ENCODE results near the gene ABHD2. TPM values are rescaled to one million over a fixed set of nuclear protein-coding genes. Genes with fewer than 3 reads are reported as not detected.

ABHD2 gene
- total and polyA plus RNA-seq, 9 of the 15 experiments (the other 6 are each of a cell fraction or from before 2014, with no cell fraction given): 16.9 to 99.8 (median 47.5) TPM

DNA sequence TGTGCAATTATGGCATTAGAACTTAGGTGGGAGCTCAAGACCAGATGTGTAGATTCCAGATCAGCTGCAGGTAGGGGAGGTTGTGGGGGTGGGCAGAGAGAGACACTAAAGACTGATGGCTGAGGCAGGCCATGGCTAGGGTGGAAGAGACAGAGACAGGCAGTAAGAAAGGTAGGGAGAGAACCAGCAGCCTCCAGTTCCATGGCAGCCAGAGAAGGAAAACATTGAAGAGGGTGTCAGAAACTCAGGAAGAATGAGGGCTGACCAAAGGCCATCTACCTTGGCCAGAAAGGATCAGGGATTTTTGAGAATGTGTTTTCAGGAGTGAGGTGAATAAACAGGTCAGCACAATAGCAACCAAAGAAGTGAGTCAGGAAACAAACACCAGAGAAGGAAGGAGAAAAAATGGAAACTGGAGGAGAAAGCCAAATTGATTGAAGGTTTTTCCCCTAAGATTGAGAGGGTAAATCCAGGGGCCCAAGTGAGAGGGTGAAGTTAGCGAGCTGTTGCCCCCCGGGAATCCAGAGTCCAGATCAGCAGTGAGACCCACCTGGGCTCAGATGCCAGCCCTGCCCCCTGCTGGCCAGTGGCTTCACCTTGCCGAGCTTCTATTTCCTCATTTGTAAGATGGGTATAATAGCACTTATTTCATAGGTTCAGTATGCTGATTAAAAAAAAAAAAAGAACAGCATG, 41.0 kb downstream of the ABHD2 start (continued):
- TF ChIP-seq, protein P1, sequence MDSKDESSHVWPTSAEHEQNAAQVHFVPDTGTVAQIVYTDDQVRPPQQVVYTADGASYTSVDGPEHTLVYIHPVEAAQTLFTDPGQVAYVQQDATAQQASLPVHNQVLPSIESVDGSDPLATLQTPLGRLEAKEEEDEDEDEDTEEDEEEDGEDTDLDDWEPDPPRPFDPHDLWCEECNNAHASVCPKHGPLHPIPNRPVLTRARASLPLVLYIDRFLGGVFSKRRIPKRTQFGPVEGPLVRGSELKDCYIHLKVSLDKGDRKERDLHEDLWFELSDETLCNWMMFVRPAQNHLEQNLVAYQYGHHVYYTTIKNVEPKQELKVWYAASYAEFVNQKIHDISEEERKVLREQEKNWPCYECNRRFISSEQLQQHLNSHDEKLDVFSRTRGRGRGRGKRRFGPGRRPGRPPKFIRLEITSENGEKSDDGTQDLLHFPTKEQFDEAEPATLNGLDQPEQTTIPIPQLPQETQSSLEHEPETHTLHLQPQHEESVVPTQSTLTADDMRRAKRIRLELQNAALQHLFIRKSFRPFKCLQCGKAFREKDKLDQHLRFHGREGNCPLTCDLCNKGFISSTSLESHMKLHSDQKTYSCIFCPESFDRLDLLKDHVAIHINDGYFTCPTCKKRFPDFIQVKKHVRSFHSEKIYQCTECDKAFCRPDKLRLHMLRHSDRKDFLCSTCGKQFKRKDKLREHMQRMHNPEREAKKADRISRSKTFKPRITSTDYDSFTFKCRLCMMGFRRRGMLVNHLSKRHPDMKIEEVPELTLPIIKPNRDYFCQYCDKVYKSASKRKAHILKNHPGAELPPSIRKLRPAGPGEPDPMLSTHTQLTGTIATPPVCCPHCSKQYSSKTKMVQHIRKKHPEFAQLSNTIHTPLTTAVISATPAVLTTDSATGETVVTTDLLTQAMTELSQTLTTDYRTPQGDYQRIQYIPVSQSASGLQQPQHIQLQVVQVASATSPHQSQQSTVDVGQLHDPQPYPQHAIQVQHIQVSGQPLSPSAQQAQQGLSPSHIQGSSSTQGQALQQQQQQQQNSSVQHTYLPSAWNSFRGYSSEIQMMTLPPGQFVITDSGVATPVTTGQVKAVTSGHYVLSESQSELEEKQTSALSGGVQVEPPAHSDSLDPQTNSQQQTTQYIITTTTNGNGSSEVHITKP (IDR thresholded peaks at IDR 0.05; ENCODE audit: partially characterized antibody): no peak
- no peak for TF ChIP-seq ZC3H4 (CRISPR knock-in tag; IDR thresholded peaks at IDR 0.05; ENCODE audit: borderline replicate concordance)
- no peak for TF ChIP-seq EHMT2 (IDR thresholded peaks at IDR 0.05)
- TF ChIP-seq ZNF217 (CRISPR knock-in tag; IDR thresholded peaks at IDR 0.05): no peak
- TF ChIP-seq POLR2AphosphoS2 (IDR thresholded peaks at IDR 0.05; ENCODE audit: low read length): no peak
- TF ChIP-seq TAF1 (IDR thresholded peaks at IDR 0.05; ENCODE audit: control insufficient read depth, extremely low read depth, insufficient read depth, low read length, severe bottlenecking): no peak
- 0 out of 2 replicates have a peak, but pooled peaks have one; percentile 12 for TF ChIP-seq MAFG (tag; conservative IDR thresholded peaks at IDR 0.05)
- TF ChIP-seq, protein P2, sequence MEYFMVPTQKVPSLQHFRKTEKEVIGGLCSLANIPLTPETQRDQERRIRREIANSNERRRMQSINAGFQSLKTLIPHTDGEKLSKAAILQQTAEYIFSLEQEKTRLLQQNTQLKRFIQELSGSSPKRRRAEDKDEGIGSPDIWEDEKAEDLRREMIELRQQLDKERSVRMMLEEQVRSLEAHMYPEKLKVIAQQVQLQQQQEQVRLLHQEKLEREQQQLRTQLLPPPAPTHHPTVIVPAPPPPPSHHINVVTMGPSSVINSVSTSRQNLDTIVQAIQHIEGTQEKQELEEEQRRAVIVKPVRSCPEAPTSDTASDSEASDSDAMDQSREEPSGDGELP (CRISPR knock-in tag; IDR thresholded peaks at IDR 0.05; ENCODE audit: borderline replicate concordance): peak; percentile 30; the same call in 1 of the 2 replicates
- TF ChIP-seq CBX2 (IDR thresholded peaks at IDR 0.05; ENCODE audit: insufficient read depth, low read length, poor library complexity, severe bottlenecking): no peak
- TF ChIP-seq ZNF274 (IDR thresholded peaks at IDR 0.05; ENCODE audit: borderline replicate concordance, low read depth, low read length): no peak
- no peak for TF ChIP-seq ZNF263 (CRISPR knock-in tag; IDR thresholded peaks at IDR 0.05; ENCODE audit: borderline replicate concordance)
- 0 out of 2 replicates have a peak, but pooled peaks have one; percentile 40 for TF ChIP-seq KAT7 (CRISPR knock-in tag; IDR thresholded peaks at IDR 0.05; ENCODE audit: borderline replicate concordance)
- no peak for TF ChIP-seq FOSL1 (tag; conservative IDR thresholded peaks at IDR 0.05)
- TF ChIP-seq SMARCB1 (IDR thresholded peaks at IDR 0.05; ENCODE audit: insufficient read length, low read depth): no peak
- TF ChIP-seq, protein P3, sequence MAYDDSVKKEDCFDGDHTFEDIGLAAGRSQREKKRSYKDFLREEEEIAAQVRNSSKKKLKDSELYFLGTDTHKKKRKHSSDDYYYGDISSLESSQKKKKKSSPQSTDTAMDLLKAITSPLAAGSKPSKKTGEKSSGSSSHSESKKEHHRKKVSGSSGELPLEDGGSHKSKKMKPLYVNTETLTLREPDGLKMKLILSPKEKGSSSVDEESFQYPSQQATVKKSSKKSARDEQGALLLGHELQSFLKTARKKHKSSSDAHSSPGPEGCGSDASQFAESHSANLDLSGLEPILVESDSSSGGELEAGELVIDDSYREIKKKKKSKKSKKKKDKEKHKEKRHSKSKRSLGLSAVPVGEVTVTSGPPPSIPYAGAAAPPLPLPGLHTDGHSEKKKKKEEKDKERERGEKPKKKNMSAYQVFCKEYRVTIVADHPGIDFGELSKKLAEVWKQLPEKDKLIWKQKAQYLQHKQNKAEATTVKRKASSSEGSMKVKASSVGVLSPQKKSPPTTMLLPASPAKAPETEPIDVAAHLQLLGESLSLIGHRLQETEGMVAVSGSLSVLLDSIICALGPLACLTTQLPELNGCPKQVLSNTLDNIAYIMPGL (CRISPR knock-in tag; IDR thresholded peaks at IDR 0.05): no peak
- TF ChIP-seq SP1 (CRISPR knock-in tag; IDR thresholded peaks at IDR 0.05): peak; percentile 23; the same call in 1 of the 2 replicates
- TF ChIP-seq ZNF316 (IDR thresholded peaks at IDR 0.05): peak; percentile 73
- TF ChIP-seq, protein P4, sequence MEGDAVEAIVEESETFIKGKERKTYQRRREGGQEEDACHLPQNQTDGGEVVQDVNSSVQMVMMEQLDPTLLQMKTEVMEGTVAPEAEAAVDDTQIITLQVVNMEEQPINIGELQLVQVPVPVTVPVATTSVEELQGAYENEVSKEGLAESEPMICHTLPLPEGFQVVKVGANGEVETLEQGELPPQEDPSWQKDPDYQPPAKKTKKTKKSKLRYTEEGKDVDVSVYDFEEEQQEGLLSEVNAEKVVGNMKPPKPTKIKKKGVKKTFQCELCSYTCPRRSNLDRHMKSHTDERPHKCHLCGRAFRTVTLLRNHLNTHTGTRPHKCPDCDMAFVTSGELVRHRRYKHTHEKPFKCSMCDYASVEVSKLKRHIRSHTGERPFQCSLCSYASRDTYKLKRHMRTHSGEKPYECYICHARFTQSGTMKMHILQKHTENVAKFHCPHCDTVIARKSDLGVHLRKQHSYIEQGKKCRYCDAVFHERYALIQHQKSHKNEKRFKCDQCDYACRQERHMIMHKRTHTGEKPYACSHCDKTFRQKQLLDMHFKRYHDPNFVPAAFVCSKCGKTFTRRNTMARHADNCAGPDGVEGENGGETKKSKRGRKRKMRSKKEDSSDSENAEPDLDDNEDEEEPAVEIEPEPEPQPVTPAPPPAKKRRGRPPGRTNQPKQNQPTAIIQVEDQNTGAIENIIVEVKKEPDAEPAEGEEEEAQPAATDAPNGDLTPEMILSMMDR (IDR thresholded peaks at IDR 0.05 in 2 of 3, conservative IDR thresholded peaks at IDR 0.05 in 1 of 3; ENCODE audit: insufficient read depth in 2 of 3, low read depth in 1 of 3, low read length in 3 of 3): peak; percentile 81 to 90 (median 84)
- no peak for TF ChIP-seq ZNF12 (CRISPR knock-in tag; IDR thresholded peaks at IDR 0.05)
